T1000 (cell line): ENCODE results near the gene HEPACAM2.

ENCODE experiments used
- DNase-seq: peaks from one replicate; lab custom pipeline; 2025; ENCODE audit warnings: mixed read lengths; lab: John Stamatoyannopoulos, UW

HEPACAM2 gene

GRCh38 chr7:93147363-93147762 is 78.9 kb downstream of the HEPACAM2 start:
- DNase-seq, result no peak

GRCh38 chr7:93146472-93147141 is 79.7 kb downstream of the HEPACAM2 start:
- no peak for DNase-seq

GRCh38 chr7:93146036-93146435 is 80.2 kb downstream of the HEPACAM2 start:
- no peak for DNase-seq

GRCh38 chr7:93145354-93145753 is 80.9 kb downstream of the HEPACAM2 start:
- DNase-seq, result no peak

- no peak for DNase-seq
Measured at GRCh38 chr7:93142127-93142526, 84.1 kb downstream of the HEPACAM2 start.

GRCh38 chr7:93140582-93141191 is 85.6 kb downstream of the HEPACAM2 start:
- DNase-seq, result no peak

- DNase-seq, result no peak
Measured at GRCh38 chr7:93138576-93138975, 87.7 kb downstream of the HEPACAM2 start.
